ENCODE measurements around the gene PITRM1.

The PITRM1 gene

DNA sequence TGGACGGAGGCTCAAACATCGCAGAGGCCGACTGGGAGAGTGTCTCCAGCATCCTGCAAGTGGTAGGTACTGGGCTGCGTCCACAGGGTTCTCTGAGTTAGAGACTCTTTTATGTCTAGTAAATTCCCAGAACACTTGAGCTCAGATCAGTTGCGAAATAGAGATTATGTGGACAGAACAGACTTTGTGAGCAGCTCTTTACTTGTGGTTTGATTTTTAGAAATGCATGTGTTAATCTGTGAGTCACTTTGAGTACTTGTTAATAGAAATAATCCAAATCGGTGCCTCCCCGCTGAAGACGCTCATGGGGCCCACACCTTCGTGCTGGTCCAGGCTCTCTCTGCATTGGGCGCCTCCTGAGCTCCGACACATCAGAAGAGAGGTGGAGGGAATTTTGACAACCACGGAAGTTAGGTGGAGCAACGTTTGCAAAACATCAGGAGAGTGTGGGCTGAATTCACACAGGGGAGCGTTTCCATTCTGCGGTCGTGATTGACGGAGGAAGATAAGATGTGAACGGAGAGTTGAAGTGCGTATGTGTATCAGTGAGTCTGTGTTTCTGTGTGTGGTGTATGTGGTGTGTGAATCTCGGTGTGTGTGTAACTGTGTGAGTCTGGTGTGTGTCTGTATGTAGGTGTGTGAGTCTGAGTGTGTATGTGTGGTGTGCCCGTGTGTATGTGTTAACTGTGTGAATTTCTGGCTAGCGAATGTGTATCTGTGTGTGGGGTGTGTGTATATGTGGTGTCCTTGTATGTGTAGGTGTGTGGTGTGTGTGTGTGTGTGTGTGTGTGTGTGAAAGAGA, 73.1 kb downstream of the PITRM1 start:
- DNase-seq, result no peak

DNA sequence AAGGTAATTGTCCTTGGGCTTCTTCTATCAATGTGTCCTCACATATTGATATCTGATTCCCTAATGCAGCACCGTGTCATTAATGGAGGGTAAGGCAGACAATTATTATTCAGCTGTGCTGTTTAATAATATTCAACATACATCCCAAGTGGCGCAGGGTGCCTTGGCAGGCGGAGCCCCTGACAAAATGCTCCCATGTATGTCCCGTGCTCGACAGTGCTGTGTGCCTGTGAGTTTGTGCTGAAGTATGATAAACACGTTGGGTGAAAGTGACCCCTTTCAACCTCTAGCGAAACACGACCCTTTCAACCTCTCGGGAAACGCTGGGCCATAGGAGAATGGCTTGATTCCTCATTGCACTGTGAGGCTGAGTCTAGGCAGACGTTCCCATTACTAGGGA, 73.9 kb downstream of the PITRM1 start:
- DNase-seq, result no peak

DNA sequence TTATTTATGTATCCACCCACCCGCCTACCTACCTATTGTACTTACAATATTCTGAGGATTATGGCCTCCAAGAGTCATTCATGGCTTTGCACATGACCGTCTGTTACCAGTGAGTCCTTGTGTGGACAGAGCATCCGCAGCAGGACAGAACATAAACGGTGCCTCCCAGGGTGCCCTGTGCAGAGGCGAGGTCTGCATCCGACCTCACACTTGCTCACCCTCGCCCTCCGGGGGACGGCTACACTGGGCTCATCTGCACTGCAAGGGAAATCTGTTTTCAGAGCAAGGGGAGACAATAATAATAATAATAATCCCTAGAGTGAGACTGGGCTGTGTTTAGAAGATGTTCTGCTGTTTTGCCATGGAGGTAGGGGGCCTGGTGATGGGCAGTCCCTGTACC, 75.4 kb downstream of the PITRM1 start:
- no peak for DNase-seq

DNA sequence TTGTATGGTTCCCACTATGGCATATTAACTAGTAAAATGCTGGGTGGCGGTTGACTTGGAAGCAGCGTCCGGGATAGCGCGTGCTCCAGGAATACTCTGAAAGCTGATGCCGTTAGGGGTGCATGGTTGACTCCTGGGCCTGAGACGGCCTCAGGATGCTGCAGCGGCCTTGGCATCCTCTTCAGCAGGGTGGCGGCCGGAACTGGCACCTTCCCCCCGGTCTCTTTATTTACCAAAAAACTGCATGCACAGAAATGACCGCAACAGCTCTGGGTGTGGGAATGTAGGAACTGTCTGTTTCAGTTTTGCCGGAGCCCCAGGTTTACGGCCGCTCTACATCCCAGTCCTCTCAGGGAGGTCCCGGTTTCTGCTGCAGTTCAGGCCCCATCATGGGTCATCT, 76.4 kb downstream of the PITRM1 start:
- DNase-seq, result peak; percentile 33 to 70

DNA sequence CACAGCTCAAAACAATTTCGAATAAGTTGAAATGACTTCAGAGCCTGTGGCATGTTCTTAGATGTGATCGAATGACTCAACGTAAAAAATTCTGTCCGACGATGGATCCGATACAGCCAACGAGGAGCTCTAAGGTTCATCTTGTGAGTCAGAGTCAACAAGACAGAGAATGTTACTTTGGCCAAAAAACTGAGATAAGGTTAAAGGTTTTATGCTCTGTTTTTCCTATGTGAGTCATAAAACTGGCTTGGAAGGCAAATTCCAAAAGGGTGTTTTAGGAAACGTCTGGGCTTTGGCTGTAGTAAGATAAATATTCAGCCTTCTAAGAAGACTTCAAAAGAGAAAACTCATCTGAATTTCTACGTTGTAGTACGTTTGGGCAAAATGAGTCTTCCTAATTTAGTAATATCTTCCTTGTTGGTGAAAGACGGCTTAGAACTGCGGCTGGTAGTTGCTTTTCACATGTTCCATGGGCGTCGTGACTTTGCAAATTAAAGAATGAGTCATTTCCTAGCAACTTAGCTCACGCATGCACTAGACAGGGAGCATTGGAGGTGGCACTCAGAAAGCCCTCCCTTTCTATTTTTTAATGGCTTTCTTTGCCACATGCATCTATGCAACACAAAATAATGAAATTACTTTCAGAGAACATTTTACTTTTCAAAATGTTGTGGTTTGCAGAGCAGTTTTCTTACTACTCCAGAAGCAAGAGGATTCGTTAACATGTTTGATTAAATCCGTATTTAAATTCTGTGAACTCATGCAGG, 77.0 kb downstream of the PITRM1 start:
- DNase-seq, result peak in 1 of 2 experiments; percentile 67

DNA sequence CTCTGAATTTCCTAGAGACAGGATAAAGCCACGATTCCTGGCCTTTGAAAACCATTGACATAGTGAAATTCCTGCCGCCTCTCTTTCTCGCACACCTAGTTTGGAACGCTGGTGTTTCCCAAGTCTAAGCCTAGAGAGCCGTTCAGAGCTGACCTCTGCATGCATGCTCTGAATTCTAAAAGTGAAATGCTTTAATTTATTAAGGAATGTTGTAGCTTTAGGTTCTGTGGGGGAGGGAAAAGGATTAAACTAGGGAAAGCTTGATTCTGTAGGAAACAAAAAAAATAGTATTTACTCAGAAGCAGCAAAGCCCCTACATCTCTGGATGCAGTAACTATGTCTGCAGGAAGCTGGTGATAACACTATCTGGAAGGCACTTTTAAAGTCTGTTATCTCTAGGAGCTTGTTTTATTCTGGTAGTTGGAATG, 78.0 kb downstream of the PITRM1 start:
- peak in 1 of 2 experiments; percentile 24 for DNase-seq

DNA sequence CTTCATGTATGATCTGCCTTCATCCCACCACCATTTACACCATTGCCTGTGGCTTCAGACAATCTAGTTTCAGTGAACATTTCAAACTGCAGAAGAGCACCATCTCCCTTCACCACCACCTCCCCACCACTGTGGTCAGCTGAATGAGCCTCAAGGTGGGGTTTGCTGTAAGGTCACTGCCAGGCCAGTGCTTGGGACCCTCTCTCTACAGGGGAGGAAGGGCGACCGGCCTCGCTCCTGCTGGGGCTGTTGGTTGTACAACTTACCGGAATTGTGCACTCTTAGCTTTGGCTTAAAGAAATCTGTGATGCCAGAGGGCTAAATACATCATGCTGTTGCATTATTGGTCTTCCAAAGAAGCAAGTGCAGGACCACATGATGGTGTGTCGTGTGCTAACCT, 78.6 kb downstream of the PITRM1 start:
- no peak for DNase-seq

DNA sequence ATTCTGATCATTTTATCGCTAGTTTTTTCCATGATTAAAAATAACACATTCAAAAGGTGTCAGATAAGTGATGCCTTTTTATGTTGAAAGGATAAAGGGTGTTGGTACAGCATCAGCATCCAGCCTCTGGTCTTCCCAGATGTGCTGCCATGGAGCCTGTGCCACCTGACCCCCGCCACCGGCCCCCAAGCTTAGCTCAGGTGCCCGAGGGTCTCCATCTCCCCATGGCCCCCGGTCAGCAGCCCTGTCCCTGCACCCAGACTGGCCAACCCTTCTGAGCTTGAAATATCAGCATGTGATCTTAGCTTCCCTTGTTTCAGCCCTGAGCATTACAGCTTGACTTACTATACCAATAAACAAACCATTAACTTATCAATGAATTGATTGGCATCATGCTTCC, 80.7 kb downstream of the PITRM1 start:
- DNase-seq, result no peak

DNA sequence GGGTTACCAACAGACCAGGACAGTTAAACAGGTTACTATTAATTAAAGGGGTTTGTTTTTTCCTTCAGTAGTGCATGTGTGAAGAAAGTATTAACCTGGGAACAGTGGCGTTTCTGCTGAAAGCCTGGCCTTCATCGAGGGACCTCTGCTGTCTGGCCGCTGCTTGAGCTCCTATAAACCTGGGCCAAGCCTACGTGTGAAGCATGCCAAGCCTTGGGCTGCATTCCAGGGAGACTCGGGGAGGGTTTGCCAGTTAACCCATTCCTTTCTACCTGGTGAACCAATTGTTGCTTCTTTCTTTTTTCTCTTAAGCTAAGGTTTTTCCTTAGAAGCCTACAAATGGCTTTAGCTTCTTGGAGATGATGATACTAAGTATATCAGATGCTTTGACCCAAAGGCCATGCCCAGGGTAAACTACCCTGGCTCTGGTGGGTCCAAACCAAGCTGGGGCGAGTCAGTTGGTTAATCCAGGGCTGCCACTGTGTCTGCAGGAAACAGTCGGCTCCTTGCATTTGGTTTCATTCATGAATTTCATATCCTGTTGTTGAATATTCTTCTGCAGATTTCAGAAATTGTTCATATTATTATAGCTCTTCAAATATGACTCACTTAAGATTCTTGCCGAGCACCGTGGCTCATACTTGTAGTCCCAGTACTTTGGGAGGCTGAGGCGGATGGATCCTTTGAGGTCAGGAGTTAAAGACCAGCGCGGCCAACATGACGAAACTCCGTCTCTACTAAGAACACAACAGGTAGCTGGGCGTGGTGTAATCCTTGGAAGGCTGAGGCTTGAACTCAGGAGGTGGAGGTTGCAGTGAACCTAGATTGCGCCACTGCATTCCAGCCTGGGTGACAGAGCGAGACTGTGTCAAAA, 81.4 kb downstream of the PITRM1 start:
- DNase-seq, result no peak

DNA sequence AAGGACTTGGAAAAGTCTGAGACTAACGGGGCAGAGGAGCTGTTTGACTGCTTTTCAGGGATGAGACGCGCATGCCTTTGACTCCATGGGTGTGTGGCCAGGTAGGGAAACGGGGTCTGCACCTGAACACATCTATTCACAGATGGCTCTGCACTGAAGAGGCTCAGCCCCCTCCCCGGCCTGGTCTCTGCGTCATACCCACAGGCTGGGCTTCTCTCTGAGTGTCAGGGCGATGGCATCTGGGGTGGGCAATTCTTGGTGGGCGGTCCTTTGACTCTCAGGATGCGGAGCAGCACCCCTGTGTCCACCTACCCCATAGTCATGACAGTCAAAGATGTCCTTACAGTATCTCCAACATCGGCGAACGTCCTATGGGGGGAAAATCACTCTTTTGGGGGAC, 82.2 kb downstream of the PITRM1 start:
- no peak for DNase-seq
